Fibroblast of skin of back (primary cell): ENCODE measurements around the gene PLVAP.
A peak's percentile ranks its signal among the peaks of the same experiment; 100 is the strongest.

Experiments
- DNase-seq: peaks from one replicate; pipeline ENCODE4 v3.0.0-alpha.2; 2013

Gene PLVAP

GRCh38 chr19:17357078-17357666, 20.0 kb downstream of the PLVAP start:
- no peak for DNase-seq

DNA sequence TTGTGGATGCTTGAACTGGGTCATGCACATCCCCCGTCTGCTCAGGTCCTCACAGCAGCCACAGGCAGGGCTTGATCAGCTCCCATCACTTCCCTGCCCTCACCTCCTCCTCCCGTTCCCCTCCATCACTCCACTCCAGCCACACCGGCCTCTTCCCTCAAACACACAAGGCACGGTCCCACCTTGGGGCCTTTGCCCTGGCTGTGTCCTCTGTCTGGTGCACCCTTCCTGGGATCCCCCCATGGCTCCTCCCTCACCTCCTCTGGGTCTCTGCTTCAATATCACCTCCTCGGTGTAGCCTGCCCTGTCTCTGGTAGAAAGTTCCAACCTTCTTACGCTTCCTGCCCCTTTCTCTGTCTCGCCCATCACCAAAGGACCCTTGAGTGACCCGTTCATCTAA, 23.8 kb downstream of the PLVAP start:
- no peak for DNase-seq

- no peak for DNase-seq
Measured at GRCh38 chr19:17352608-17353280, 24.4 kb downstream of the PLVAP start.

GRCh38 chr19:17351815-17352435, 25.2 kb downstream of the PLVAP start:
- DNase-seq: no peak

DNA sequence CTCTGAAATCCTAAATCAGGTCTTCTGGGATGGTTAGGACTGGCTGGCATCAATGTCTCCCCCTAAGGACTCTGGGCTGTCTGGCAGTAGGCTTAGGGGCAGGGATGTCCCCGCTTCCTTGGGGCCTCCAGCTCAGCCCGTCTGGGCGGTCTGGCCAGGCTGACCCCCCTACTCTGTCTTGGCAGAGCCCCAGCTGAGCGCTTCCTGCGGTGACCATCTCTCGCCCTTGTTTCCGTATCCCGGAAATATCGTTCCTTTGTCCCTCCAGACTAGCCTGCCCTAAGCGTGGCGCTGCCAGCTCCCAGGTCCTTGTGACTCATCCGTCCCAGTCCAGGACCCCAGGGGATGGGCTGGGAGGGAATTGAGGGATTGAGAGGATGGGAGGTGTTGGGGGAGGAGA, 28.4 kb downstream of the PLVAP start:
- peak; percentile 86 for DNase-seq

- no peak for DNase-seq
Measured at GRCh38 chr19:17347877-17348276, 29.3 kb downstream of the PLVAP start.

DNA sequence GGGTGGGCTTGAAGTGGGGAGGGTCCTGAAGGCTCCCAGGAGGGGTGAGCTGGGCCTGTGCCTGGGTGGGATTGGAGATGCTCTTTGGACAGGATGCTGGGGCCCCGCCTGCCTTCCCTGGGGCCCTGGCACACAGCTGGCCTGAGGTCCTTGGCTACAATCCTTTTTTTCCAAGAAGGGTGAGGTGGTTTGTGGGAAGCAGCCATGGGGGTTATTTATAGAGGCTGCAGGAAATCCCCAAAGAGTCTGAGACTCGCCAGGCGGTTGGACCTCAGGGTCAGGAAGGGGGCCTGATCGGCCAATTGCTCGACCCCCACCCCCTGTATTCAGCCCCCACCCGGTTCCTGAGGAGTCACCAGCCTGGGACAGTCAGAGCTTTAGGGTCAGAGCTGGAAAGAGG, 29.8 kb downstream of the PLVAP start:
- DNase-seq: peak; percentile 27

- DNase-seq: peak; percentile 52
Measured at GRCh38 chr19:17346109-17346671, 31.0 kb downstream of the PLVAP start.

DNA sequence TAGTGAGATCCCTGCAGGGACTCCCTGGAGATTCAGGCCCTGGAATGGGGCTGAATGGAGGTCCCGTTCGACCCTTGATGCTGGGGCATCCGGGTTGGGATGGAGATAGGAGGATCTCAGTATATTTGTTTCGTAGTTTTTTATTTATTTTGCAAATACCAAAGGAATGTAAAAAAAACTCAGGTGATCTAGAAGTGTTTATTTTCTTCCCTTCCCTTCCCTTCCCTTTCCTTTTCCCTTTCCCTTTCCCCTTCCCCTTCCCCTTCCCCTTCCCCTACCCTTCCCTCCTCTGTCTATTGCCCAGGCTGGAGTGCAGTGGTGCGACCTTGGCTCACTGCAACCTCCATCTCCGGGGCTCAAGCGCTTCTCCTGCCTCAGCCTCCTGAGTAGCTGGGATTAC, 35.3 kb downstream of the PLVAP start:
- DNase-seq: no peak

GRCh38 chr19:17341386-17341785, 35.8 kb downstream of the PLVAP start:
- no peak for DNase-seq

DNA sequence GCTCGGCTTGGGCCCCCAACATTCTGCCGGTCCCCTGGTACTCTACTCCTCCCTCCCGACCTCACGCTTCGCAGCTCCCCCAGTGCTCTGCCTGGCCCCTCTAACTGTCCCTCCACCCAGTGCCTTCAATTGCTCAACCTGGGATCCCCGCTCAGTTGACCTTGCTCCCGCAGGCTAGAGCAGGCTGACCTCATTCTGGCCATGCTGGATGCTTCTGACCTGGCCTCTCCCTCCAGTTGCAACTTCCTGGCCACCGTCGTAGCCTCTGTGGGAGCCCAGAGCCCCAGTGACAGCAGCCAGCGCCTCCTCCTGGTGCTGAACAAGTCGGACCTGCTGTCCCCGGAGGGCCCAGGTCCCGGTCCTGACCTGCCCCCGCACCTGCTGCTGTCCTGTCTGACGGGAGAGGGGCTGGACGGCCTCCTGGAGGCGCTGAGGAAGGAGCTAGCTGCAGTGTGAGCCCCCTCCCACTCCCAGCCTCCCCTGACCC, 36.2 kb downstream of the PLVAP start:
- DNase-seq: no peak

GRCh38 chr19:17340302-17340870, 36.8 kb downstream of the PLVAP start:
- DNase-seq: no peak

DNA sequence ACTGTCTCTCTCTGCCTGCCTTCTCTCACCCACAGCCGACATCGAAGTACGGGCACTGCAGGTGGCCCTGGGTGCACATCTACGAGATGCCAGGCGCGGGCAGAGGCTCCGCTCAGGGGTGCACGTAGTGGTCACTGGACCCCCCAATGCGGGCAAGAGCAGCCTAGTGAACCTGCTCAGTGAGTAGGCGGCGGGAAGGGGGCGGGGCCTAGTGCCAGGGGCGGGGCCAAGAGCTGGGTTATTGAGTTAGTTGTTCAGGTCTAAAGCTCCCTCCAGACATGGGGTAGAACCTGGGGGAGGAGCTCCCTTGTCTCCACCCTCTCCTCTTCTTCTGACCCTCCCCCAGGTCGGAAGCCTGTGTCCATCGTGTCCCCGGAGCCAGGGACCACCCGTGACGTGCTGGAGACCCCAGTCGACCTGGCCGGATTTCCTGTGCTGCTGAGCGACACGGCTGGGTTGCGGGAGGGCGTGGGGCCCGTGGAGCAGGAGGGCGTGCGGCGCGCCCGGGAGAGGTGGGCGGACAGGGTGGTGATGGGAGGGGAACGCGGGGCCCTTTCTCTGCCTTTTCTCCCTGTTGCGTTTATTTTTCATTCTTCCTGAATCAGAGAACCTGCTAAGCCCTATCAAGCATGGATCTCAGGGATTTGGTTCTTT, 37.9 kb downstream of the PLVAP start:
- no peak for DNase-seq

- no peak for DNase-seq
Measured at GRCh38 chr19:17338433-17339078, 38.6 kb downstream of the PLVAP start.

- no peak for DNase-seq
Measured at GRCh38 chr19:17337675-17338432, 39.3 kb downstream of the PLVAP start.

- peak; percentile 99 for DNase-seq
Measured at GRCh38 chr19:17336872-17337674, 40.1 kb downstream of the PLVAP start, which contains the start of gene GTPBP3. Gene GTPBP3 (plus strand): TSS chr19:17337553. CDS start chr19:17337612, 59 bp downstream.

DNA sequence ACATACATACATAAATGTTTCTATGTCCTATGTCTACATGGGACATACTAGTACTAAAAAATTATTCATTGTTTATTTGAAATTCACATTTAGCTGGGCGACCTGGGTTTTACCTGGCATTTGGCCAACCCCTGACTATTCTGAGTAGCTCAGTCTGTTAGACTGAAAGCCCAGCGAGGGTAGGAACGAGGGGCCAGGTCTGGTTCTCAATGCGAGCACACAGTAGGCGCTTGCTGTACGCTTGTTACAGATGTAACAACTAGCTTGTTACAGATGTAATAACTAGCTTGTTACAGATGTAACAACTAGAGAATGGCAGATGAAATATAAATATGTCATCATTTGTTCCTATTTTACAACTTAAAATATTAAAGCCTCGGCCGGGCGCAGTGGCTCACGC, 41.6 kb downstream of the PLVAP start:
- no peak for DNase-seq

DNA sequence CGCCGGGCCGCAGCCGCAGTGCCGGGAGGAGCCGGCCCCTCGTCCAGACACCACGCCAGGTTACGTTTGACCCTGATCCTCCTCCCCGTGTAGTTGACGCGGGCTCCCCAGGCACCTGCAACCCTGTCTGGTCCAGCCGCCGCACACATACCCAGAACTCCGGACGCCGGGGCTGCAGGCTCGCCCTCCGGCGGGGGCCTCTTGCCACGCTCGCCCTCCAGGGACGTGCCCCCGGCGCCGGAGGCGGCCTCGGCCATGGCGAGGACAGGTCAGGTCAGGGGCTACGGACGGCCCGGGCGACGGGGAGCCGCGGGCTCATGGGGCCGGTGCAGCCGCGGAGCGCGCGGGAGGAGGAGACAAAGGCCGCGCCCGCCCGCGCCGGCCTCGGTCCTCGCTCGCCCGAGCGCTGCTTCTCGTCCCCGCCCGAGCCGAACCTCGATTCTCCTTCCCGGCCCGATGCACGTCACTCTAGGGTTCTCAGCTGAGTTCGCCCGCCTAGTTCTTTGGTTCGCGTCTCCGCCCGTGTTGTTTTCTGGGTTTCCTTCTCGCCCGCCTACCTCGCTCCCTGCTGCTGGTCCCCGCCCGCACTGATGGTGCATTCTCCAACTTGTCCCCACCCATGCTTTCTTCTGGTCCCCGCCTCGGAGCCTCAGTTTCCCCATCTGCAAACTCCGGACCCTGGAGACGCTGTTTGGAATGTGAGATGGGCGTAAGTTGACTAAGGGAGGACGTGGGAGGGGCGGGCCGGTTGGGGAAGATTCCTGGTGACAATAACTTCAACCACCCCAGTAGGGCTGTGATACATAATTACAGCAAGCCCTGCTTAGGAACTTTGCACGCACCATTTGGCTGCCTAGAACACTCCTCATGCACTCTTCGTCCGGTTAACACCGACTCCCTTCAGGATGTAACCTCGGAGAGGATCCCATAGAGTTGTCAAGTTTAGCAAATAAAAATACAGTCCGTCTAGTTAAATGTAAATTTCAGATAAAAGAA, 42.4 kb downstream of the PLVAP start, which contains the start of gene ANO8:
Gene ANO8, minus strand, starts transcription at position 442 of the 996 bp plus-strand sequence. Its CDS starts 185 bp downstream, at position 257.
- peak; percentile 99 for DNase-seq
